SW480 (cell line): ENCODE results near the gene KCNK4.

Experiments
- DNase-seq: peaks from one replicate; pipeline ENCODE4 v3.0.0-alpha.2; 2016; ENCODE audit warnings: low spot score

The KCNK4 gene

DNA sequence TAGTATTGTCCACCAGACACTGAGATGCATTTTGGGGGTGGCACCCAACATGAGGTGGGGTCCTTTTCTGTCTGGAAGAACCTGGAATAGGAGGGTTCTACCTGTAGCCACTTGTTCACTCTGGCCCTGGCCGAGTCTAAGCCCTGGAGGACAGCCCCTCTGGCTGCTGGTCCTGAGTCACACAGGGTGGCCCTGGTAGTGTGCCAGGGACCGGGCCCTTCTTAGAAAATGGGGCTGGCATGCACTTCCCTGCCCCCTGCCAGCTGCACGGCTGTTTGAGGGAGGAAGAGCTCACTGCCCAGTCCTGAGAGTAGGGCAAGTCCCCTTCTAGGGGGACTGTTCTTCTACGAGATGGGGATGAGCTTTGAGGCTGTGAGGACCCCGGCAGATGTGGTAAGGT, 37.6 kb upstream of the KCNK4 start:
- no peak for DNase-seq

DNA sequence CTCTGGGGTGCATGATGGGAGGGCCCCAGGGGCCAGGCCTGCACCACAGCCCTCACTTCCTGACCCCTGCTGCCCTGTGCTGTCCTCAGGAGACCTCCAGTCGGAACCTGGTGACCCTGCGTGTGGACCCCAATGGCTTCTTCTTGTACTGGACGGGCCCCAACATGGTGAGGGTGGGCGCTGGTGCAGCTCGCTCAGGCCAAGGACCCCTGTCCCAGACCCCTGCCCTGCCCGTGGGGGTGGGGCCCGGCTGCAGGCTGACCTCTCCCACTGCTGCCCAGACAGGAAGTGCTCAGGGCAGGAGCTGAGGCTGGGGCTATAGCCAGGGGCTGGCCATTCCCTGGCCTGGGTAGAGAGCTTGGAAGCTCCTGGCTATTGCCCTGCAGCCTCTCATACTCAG, 36.8 kb upstream of the KCNK4 start:
- DNase-seq = no peak

DNA sequence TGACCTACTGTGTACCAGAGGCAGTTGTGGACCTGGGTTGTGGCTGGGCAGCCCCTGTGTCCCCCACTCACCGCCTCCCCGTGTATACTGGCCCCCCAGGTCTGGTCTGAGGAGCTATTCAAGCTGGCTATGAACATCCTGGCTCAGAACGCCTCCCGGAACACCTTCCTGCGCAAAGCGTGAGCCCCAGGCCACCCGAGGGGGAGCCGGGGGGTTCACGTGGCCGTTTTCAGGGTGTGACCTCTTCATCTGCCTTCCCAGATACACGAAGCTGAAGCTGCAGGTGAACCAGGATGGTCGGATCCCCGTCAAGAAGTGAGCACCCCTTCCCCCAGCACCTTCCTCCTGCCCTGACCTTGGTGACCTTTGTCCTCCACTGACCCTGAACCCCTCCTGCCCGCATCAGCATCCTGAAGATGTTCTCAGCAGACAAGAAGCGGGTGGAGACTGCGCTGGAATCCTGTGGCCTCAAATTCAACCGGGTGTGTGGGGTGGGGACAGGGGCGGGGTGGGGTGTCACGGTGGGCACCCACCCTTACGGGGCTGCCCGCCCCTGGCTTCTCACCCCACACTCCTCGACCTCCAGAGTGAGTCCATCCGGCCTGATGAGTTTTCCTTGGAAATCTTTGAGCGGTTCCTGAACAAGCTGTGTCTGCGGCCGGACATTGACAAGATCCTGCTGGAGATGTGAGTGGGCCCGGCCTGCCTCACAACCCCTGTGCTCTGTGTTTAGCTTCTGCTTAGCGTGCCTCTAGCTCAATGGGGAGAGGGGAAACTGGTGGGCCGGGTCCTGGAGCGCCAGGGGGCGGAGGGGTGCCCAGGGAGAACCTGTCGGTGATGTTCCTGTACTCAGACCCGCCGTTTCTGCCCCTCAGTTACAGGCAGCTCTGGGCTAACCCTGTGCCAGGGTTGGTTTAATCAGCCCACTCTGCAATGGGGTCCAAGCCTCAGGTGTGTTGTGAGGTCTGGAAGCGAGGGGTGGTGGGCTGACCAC, 35.7 kb upstream of the KCNK4 start:
- no peak for DNase-seq

DNA sequence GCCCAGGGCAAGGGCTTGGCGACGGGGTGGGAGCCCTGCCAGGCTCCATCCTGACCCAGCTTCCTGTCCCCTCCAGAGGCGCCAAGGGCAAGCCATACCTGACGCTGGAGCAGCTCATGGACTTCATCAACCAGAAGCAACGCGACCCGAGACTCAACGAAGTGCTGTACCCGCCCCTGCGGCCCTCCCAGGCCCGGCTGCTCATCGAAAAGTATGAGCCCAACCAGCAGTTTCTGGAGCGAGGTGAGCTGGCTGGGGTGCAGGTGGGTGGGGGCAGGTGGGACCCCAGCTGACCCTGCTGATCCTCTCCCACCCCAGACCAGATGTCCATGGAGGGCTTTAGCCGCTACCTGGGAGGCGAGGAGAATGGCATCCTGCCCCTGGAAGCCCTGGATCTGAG, 34.8 kb upstream of the KCNK4 start:
- DNase-seq = no peak

DNA sequence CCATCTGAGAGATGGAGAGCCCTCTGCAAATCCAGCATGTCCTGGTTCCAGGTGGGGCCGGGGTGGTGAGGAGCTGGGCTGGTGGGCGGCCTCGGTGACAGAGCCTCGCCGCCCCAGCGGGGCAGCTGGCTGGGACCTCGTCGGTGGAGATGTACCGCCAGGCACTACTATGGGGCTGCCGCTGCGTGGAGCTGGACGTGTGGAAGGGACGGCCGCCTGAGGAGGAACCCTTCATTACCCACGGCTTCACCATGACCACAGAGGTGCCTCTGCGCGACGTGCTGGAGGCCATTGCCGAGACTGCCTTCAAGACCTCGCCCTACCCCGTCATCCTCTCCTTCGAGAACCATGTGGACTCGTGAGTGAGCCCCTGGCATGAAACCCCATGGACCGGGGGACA, 32.7 kb upstream of the KCNK4 start:
- DNase-seq = no peak

DNA sequence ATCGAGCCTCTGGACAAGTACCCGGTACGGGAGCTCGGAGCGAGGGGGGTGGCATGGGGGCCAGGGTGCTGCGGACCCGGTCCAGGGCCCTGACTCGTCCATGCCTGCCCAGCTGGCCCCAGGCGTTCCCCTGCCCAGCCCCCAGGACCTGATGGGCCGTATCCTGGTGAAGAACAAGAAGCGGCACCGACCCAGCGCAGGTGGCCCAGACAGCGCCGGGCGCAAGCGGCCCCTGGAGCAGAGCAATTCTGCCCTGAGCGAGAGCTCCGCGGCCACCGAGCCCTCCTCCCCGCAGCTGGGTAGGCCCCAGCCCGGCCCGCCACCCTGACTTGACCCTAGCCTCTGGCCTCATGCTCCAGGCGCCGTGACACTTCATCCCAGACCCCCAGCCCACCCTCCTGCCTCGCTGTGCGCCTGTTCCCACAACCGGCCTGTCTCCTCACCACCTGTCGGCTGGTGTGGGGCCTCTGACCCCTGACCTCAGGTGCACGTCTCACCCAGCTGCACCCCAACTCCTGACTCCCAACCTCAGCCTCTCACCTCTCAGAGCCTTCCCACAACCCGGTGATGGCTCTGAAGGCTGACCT, 32.1 kb upstream of the KCNK4 start:
- DNase-seq = no peak

DNA sequence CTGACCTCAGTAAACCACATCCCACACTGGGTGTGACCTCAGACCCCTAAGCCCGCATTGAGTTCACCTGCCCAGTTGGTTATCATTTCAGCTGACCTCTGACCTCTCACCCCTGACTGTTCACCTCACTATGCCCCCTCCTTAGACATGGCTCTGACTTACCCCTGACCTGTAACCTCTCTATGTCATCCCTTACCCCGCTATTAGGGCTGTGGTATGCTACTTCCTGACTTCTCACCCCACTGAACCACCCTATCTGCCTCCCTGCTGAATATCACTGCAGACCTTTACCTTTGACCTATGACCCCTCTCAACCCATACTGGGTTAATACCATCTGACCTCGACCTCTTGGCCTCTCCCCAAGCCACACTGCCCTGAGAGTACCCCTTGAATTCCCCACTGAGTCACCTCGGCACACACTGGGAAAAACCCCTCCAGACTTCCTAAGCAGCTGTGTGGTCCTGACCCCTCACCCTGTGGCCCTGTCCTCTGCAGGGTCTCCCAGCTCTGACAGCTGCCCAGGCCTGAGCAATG, 31.5 kb upstream of the KCNK4 start:
- no peak for DNase-seq

DNA sequence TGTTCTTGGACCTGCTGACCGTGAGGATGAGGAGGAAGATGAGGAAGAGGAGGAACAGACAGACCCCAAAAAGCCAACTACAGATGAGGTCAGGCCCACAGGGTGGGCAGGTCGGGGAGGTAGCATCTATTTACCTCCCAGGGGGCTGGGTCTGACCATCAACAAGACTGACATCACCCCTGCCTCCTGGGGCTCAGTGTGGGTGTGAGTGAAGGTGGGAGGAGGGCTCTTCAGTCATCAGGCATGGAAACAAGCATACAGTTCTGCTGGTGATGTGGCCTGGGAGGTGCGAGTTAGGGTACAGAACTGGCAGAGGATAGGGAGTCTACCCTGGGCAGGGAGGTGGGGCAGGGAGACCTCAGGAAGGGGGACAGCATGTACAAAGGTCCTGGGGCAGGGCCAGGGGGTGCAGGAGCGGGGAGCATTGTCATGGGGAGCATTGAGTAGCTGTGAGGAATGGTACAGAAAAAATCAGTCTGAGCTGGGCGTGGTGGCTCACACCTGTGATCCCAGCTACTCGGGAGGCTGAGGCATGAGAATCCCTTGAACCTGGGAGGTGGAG, 30.9 kb upstream of the KCNK4 start:
- DNase-seq = no peak

DNA sequence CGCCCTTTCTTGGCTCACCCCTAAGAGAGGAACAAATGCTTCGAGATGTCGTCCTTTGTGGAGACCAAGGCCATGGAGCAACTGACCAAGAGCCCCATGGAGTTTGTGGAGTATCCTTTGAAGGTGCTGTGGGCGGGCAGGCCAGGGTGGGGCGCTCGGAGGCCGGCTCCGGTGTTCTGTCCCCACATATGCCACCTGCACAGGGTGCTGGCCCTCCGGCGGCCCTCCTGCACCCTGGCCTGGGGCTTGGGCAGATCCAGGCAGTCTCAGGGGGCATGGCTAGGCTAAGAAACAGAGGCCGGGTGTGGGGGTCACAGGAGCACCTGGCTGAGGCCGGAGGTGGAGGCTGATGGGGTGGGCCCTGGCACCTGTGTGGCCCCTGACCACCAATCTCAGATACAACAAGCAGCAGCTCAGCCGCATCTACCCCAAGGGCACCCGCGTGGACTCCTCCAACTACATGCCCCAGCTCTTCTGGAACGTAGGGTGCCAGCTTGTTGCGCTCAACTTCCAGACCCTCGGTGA, 29.5 kb upstream of the KCNK4 start:
- no peak for DNase-seq

DNA sequence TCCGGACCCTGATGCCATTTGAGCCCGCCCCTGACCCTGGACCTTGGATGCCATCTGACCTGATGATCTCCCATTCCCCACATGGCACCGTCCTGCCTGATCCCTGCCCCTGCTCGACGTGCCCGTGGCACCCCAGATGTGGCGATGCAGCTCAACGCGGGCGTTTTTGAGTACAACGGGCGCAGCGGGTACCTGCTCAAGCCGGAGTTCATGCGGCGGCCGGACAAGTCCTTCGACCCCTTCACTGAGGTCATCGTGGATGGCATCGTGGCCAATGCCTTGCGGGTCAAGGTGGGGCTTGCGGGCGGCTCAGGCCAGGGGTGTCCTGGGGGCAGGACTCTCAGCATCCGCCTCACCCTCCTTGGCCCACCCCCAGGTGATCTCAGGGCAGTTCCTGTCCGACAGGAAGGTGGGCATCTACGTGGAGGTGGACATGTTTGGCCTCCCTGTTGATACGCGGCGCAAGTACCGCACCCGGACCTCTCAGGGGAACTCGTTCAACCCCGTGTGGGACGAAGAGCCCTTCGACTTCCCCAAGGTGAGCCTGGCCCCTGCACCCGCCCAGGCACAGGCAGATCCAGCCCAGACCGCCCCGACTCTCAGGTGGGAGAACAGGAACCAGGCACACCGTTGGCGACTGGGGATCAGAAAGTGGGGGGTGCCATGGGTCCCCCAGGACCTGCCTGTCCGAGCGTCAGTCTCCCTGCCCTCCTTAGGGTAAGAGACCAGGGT, 28.7 kb upstream of the KCNK4 start:
- no peak for DNase-seq

DNA sequence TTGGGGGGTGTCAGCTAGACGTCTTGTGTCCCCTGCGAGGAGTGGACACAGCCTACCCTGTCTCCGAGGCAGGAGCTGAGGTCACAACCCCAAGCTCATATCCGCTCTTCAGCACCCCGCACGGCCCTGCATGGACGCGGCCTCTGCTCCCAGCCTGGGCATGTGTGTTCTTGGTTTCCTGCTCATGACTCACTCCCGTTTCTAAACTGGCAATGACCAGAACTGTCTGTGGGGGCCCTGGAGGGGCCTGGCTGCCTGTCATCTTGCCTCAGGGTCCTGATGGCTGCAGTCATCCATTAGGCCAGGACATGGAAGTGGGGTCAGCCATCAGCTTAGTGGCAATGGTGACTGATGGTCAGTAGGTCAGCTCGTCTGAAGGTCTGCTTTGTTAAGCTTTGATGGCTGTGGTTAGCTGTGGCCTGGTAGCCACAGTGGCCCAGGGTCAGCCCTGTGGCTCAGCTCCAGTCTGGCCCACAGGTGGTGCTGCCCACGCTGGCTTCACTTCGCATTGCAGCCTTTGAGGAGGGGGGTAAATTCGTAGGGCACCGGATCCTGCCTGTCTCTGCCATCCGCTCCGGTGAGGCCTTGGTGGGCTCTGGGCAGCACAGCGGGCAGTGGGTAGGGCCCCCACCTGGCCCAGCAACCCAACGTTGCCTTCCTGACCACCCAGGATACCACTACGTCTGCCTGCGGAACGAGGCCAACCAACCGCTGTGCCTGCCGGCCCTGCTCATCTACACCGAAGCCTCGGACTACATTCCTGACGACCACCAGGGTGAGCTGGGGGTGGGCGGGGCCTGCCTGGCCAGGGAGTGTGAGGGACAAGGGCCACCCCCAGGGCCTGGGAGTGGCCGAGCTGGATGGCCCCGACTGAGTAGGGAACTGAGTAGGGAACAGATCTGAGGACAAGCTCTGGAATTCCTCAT, 27.8 kb upstream of the KCNK4 start:
- no peak for DNase-seq

DNA sequence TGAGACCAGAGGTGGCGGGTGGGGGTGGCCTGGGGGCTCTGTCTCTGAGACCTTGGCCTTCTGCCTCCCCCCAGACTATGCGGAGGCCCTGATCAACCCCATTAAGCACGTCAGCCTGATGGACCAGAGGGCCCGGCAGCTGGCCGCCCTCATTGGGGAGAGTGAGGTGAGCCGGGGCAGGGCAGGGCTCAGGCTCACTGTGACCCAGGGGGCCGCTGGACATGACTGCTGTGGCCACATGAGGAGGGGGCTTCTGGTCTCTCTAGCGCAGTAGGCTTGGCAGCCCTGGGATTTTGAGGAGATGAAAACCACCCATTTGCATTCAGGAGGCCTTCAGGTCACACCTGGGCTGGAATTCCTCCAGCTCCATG, 27.2 kb upstream of the KCNK4 start:
- no peak for DNase-seq

DNA sequence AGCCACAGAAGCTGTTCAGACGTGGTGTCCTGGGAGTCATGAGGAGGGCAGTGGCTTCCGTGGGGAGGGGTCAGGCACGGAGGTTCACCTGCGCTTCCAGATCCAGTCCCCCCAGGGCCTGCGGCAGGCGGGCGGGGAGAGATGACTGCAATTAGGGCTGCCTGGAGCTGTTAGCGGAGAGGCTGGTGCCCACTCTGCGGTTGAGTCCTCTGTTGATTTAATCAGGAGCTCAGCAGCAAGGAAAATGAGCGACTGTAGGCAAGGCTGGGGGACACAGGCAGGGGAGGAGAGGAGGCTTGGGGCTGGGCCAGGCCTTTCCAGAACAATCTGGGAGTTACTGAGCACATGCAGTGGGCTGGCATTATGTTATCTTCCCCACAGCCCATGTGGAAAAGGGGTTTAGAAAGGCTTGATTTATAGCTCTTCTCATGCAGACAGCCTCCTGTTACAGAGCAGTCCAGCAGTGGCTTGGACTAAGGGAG, 26.7 kb upstream of the KCNK4 start:
- DNase-seq = no peak

DNA sequence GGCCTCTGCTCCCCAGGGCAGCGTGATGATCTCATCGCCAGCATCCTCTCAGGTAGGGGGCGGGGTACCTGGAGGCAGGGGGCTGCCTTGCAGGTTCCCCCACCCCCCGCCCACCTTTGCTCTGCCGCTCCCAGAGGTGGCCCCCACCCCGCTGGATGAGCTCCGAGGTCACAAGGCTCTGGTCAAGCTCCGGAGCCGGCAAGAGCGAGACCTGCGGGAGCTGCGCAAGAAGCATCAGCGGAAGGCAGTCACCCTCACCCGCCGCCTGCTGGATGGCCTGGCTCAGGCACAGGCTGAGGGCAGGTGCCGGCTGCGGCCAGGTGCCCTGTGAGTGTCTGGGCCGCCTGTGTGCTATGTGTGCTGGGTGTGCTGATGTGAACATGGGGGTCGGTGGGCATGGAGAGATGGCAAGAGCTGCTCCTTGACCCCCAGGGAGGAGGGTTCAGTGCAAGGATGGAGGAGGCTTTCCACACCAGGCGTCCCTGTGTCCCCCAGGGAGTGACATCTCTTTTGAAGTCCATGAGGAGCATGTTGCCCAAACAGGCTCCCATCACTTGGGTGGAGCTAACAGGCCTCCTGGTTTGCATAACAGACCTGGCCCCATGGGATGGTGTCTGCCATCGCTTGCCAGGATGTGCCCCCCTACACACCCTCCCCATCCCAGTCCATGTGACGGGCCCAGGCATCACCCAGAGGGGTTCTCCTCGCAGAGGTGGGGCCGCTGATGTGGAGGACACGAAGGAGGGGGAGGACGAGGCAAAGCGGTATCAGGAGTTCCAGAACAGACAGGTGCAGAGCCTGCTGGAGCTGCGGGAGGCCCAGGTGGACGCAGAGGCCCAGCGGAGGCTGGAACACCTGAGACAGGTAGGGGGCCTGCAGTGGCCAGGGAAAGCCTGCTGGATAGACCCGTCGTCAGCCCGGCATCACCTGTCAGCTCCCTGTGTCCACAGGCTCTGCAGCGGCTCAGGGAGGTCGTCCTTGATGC, 25.6 kb upstream of the KCNK4 start:
- DNase-seq = no peak

DNA sequence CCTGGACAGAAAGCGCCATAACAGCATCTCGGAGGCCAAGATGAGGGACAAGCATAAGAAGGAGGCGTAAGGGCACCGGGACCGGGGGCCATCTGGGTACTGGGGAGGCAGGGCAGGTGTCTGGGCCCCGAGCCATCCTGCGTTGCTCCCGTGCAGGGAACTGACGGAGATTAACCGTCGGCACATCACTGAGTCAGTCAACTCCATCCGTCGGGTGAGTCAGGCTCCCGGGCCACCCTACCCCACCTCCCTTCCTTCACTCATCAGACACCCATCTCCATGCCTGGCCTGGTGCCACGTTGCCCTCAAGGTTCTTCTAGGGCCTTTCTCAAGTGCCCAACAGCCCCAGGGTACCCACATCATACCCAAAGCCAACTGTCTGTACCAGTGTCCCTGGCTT, 24.8 kb upstream of the KCNK4 start:
- no peak for DNase-seq

DNA sequence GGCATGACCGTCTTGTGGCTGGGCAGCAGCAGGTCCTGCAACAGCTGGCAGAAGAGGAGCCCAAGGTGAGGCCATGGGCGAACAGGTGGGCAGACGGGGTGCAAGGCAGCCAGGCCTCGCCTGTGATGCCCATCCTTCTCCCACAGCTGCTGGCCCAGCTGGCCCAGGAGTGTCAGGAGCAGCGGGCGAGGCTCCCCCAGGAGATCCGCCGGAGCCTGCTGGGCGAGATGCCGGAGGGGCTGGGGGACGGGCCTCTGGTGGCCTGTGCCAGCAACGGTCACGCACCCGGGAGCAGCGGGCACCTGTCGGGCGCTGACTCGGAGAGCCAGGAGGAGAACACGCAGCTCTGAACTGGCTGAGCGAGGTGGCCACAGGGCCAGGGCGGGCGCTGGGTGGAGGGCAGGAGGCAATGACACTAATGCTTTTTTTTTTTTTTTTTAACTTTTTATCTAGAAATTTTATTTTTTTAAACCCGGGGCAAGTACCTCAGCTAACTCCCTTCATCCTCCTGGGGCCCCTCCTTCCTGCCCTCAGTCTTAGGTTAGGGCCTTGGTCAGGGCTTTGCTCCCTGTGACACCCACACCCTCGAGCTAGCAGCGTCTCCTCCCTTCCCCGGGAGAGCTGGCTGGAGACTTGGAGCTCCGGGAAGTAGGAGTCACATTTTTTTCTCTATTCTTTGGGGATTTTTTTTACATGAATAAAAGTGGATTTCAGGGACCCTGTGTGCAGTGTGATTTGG, 23.7 kb upstream of the KCNK4 start:
- DNase-seq = no peak

DNA sequence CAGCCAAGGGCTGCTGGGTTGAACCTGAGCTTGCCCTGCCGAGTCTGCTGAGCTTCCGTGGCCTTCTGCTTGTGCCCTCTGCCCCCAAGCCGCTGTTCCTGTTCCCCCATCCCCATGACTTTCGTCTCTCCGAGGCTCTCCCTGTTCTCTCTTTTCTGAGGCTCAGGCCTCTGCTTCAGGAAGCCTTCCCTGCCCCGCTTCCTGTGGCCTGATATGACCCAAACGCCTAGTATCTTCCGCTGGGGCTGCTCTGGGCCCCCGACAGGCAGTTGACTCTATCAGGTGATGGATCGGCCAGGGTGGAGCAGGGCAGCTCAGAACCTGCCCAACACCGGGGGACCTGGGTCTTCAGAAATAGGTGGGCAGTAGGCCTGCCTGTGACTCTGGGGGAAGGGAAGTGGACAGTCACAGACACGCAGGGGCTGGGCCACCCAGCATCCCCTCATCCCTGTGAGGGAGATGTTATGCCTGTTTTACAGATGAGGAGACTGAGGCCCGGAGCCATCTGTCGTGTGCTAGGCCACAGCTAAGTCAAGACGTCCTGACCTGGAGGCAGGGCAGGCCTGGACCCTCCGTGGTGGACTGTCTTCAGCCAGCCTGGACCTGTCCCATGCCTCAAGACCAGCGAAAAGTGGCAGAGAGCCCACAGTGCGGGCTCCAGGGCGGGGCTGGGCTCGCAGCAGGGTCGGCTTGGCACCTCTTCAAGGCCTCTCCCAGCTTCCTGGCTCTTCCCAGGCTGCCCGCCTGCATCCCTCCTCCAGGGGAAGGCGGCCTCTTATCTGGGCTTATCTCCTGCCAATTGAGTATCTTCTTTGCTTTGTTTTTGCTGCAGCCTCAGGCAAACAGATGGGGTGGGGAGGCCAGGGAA, 22.8 kb upstream of the KCNK4 start:
- DNase-seq = peak; percentile 50
